NCI-H1417 treated with DMSO at 0.1 percent for 48 hours (cell line): ENCODE data around the gene GPR156.

Source experiments
- DNase-seq: peaks from one replicate; lab custom pipeline; 2025; lab: John Stamatoyannopoulos, UW

GPR156 gene

GRCh38 chr3:120196333-120196732 is 88.7 kb downstream of the GPR156 start:
- DNase-seq, result no peak

- no peak for DNase-seq
These were observed 91.5 kb downstream of the GPR156 start for GRCh38 chr3:120193554-120193953.

- DNase-seq, result no peak
These were observed 92.4 kb downstream of the GPR156 start for GRCh38 chr3:120192579-120192978.

GRCh38 chr3:120192159-120192558 is 92.9 kb downstream of the GPR156 start:
- no peak for DNase-seq

- no peak for DNase-seq
These were observed 102.2 kb downstream of the GPR156 start for GRCh38 chr3:120182613-120183511.

GRCh38 chr3:120181632-120182031 is 103.4 kb downstream of the GPR156 start:
- peak; percentile 12 for DNase-seq

- DNase-seq, result no peak
These were observed 104.2 kb downstream of the GPR156 start for GRCh38 chr3:120180731-120181412.

- DNase-seq, result no peak
These were observed 107.2 kb downstream of the GPR156 start for GRCh38 chr3:120177707-120178306.

- DNase-seq, result peak; percentile 49
These were observed 107.9 kb downstream of the GPR156 start for GRCh38 chr3:120177151-120177550.

- DNase-seq, result no peak
These were observed 110.0 kb downstream of the GPR156 start for GRCh38 chr3:120174811-120175539.

- DNase-seq, result no peak
These were observed 111.9 kb downstream of the GPR156 start for GRCh38 chr3:120173056-120173675.

- DNase-seq, result no peak
These were observed 113.0 kb downstream of the GPR156 start for GRCh38 chr3:120172070-120172469.

GRCh38 chr3:120171134-120171873 is 113.7 kb downstream of the GPR156 start:
- no peak for DNase-seq

GRCh38 chr3:120170223-120170622 is 114.8 kb downstream of the GPR156 start:
- DNase-seq, result no peak

- DNase-seq, result no peak
These were observed 115.6 kb downstream of the GPR156 start for GRCh38 chr3:120169407-120169806.

- no peak for DNase-seq
These were observed 116.4 kb downstream of the GPR156 start for GRCh38 chr3:120168611-120169010.

- no peak for DNase-seq
These were observed 117.0 kb downstream of the GPR156 start for GRCh38 chr3:120168038-120168437.

- DNase-seq, result no peak
These were observed 117.5 kb downstream of the GPR156 start for GRCh38 chr3:120167488-120167887.

- no peak for DNase-seq
These were observed 121.2 kb downstream of the GPR156 start for GRCh38 chr3:120163816-120164215.

GRCh38 chr3:120163026-120163425 is 122.0 kb downstream of the GPR156 start:
- no peak for DNase-seq

GRCh38 chr3:120162400-120162799 is 122.6 kb downstream of the GPR156 start:
- no peak for DNase-seq
